ENCODE data around the gene RGS6. TPM values are rescaled to one million over a fixed set of nuclear protein-coding genes. Genes with fewer than 3 reads are reported as not detected.

Gene RGS6
- total RNA-seq, 1 donor from 2014 or later = 26.1 TPM

GRCh38 chr14:72054911-72055310, 122.7 kb downstream of the RGS6 start:
- intact Hi-C loops (cut with DNase I) = no loop called here
- DNase-seq (no peak), ATAC-seq (ENCODE audit: poor library complexity) (no peak)

- intact Hi-C loops (cut with DNase I) = no loop called here
- ATAC-seq (ENCODE audit: poor library complexity) (no peak), DNase-seq (no peak)
These were observed 125.6 kb downstream of the RGS6 start for GRCh38 chr14:72057701-72058285.

GRCh38 chr14:72060460-72060859, 128.2 kb downstream of the RGS6 start:
- DNase-seq = no peak
- intact Hi-C loops (cut with DNase I) = no loop called here
- ATAC-seq (ENCODE audit: poor library complexity) = peak; percentile 51

- ATAC-seq (ENCODE audit: poor library complexity) (peak; percentile 65), DNase-seq (no peak)
- intact Hi-C loops (cut with DNase I) = no loop called here
These were observed 128.7 kb downstream of the RGS6 start for GRCh38 chr14:72060917-72061316.

GRCh38 chr14:72061718-72062117, 129.5 kb downstream of the RGS6 start:
- DNase-seq (no peak), ATAC-seq (ENCODE audit: poor library complexity) (no peak)
- intact Hi-C loops (cut with DNase I) = no loop called here

GRCh38 chr14:72063761-72064282, 131.6 kb downstream of the RGS6 start:
- intact Hi-C loops (cut with DNase I) = no loop called here
- no peak for ATAC-seq (ENCODE audit: poor library complexity)
- DNase-seq = no peak

- intact Hi-C loops (cut with DNase I) = no loop called here
- ATAC-seq (ENCODE audit: poor library complexity) = no peak
- no peak for DNase-seq
These were observed 132.3 kb downstream of the RGS6 start for GRCh38 chr14:72064501-72064900.

GRCh38 chr14:72070458-72070857, 138.2 kb downstream of the RGS6 start:
- intact Hi-C loops (cut with DNase I) = no loop called here

GRCh38 chr14:72075649-72076334, 143.6 kb downstream of the RGS6 start:
- intact Hi-C loops (cut with DNase I) = no loop called here
- ATAC-seq (ENCODE audit: poor library complexity) = no peak
- DNase-seq = no peak

More at GRCh38 chr14:72070458-72070857, 138.2 kb downstream of the RGS6 start:
- no peak for ATAC-seq (ENCODE audit: poor library complexity)
- no peak for DNase-seq

GRCh38 chr14:72081137-72081536, 148.9 kb downstream of the RGS6 start:
- intact Hi-C loops (cut with DNase I) = no loop called here

GRCh38 chr14:72084935-72085334, 152.7 kb downstream of the RGS6 start:
- ATAC-seq (ENCODE audit: poor library complexity) (no peak), DNase-seq (no peak)
- intact Hi-C loops (cut with DNase I) = no loop called here

More at GRCh38 chr14:72081137-72081536, 148.9 kb downstream of the RGS6 start:
- ATAC-seq (ENCODE audit: poor library complexity) = no peak
- DNase-seq = no peak

- DNase-seq (no peak), ATAC-seq (ENCODE audit: poor library complexity) (no peak)
- intact Hi-C loops (cut with DNase I) = no loop called here
These were observed 157.4 kb downstream of the RGS6 start for GRCh38 chr14:72089625-72090024.

- DNase-seq (no peak), ATAC-seq (ENCODE audit: poor library complexity) (no peak)
- intact Hi-C loops (cut with DNase I) = no loop called here
These were observed 162.8 kb downstream of the RGS6 start for GRCh38 chr14:72094844-72095582.

- intact Hi-C loops (cut with DNase I) = no loop called here
- no peak for DNase-seq
These were observed 165.0 kb downstream of the RGS6 start for GRCh38 chr14:72097173-72097783.

GRCh38 chr14:72098210-72098609, 166.0 kb downstream of the RGS6 start:
- peak; percentile 60 for ATAC-seq (ENCODE audit: poor library complexity)
- intact Hi-C loops (cut with DNase I) = no loop called here
- no peak for DNase-seq

More at GRCh38 chr14:72097173-72097783, 165.0 kb downstream of the RGS6 start:
- ATAC-seq (ENCODE audit: poor library complexity) = no peak

GRCh38 chr14:72099566-72099965, 167.3 kb downstream of the RGS6 start:
- intact Hi-C loops (cut with DNase I) = no loop called here
- DNase-seq = no peak
- ATAC-seq (ENCODE audit: poor library complexity) = no peak

- intact Hi-C loops (cut with DNase I) = no loop called here
- DNase-seq (no peak), ATAC-seq (ENCODE audit: poor library complexity) (no peak)
These were observed 171.9 kb downstream of the RGS6 start for GRCh38 chr14:72104011-72104613.

- ATAC-seq (ENCODE audit: poor library complexity) (no peak), DNase-seq (no peak)
- intact Hi-C loops (cut with DNase I) = no loop called here
These were observed 179.7 kb downstream of the RGS6 start for GRCh38 chr14:72111911-72112310.

GRCh38 chr14:72118841-72119240, 186.6 kb downstream of the RGS6 start:
- intact Hi-C loops (cut with DNase I) = no loop called here
- ATAC-seq (ENCODE audit: poor library complexity) = no peak
- no peak for DNase-seq

Data from Right ventricle myocardium superior (tissue), 1 donor.